ENCODE measurements around the gene ALKBH5. TPM values are rescaled to one million over a fixed set of nuclear protein-coding genes. Genes with fewer than 3 reads are reported as not detected.
"Not testable (repeated sequence)": the region's sequence is repeated elsewhere in the genome, so short reads cannot be mapped to it uniquely, and the experiment has no call there.

ALKBH5 gene
- total RNA-seq, 1 experiment from 2014 or later: 91.6 TPM

DNA sequence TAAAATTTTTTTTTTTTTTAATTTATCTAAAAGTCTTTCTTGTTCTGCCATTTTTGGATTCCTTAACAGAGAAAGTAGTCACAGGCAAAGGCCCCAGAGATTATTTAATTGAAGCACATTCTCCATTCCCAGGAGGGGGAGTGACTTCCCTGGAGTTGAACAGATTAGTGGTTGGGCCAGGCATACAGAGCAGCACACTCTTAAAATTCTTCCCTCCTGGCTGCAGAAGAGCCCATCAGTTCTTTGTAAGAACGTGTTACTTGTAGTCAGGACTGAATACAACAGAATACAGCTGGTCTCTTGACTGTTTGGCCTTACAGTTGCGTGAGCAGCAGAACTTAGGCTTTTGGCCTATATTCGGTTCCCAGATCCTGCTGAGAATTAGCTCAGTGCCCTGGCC, 1.8 kb downstream of the ALKBH5 start:
- no peak for DNase-seq (ENCODE audit: low read depth)

DNA sequence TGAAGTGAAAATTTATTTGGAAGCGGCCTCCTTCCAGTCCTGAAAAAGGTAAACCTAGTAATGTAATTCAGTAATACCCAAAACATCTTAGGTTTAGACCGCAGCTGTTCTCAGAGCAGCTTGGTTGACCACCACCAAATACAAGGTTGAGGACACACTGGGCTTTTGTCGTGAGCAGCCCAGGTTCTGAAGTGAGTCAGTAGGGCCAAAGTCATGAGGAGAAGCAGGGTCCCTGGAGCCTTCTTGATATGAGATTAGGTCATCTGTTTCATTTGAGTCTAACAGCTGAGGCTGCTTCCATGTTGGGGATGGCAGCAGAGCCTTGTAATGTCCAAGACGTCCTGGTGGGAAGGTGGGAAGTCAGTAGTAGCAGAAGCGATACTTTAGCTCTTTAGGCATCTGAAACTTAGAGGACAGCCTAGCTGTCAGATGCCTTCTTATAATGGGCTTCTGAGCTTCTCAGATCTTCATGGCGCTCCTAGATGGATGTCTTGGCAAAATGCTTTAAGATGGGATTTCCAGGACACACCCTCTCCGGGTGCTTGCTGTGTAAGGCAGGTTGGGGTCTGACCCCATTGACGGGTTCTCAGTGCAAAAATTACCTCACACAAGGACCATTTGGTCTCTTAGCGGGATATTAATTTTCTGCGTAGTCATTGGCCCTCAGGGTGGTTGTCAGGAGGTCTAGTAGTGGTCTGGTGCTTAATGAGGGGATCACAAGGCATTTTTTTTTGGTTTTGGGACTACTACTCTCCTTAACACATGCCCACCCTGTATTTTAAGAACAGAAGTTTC, 2.4 kb downstream of the ALKBH5 start:
- no peak for DNase-seq (ENCODE audit: low read depth)

DNA sequence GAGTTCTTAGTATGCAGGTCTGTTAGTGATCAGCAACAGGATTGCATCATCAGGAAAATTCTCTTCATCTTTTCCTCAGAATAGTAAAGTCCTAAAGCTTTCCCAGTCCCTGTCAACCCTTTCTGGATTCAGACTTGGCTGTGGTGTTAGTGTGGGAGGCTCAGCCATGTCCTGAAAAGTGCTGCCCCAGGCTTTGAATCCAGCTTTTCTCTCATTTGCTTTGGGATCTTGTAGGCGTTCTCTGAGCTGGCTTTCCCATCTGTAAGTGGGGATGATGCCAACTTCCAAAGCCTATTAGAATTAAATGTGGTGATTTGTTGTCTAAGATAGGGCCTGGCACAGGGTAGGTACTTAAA, 3.0 kb downstream of the ALKBH5 start:
- DNase-seq (ENCODE audit: low read depth): no peak

DNA sequence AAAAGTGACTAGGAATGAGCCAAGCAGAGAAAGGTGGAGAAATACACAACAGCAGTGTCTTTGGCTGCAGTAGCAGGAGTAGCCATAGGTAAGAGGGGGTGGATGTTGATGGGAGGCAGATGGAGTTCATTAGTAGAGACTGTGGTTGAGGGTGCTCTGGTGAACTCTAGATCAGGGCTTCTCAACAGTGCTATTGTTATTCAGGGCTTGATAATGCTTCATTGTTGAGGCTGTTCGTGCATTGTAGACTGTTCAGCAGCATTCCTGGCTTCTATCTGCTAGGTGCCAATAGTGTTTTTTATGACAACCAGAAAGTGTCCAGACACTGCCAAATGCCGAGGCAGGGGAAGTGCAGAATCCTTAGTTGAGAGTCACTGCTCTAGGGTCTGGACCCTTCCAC, 3.6 kb downstream of the ALKBH5 start:
- peak; percentile 18 for DNase-seq (ENCODE audit: low read depth)

DNA sequence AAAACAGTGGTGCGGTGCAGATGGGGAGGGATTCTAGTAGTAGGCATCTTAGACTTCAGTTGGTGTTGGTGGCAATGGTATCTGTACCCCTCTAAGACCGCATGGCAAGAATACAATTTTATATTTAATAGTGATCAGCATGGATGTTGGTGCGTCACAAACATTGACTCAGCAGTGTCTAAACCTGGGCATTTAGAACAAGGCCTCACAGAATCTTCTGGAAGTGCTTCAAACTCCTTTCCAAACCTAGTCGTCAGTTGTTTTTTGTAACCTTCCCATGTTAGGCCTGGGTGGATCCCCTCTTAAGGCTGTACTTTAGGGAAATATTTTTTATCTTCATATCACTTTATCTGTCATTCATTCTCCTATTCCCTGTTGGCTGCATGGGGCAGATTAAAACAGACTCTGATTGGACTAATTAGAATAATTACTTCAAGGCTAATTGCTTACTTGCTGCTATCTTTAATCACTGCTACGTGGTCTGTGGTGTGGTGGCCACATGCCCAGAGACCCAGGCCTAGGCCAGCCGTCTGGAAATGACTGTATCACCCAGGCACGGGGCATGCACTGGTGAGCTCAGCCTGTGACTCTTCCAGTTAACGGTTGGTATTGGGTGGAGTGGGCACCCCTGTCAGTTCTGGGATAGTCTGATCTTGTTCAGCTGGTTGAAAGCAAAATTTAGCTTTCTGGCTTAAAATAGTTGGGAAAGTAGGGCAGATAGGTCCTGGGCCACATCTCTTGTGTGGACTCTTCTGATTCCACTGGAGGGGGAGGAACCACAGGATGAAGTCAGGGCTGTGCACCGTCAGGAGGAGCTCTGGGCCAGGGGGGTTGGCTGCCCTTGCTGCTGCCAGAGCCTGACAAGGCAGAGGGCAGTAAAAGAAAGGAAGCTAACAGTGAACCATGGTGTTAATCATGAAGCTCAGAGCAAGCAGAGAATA, 4.5 kb downstream of the ALKBH5 start:
- peak; percentile 59 for DNase-seq (ENCODE audit: low read depth)

DNA sequence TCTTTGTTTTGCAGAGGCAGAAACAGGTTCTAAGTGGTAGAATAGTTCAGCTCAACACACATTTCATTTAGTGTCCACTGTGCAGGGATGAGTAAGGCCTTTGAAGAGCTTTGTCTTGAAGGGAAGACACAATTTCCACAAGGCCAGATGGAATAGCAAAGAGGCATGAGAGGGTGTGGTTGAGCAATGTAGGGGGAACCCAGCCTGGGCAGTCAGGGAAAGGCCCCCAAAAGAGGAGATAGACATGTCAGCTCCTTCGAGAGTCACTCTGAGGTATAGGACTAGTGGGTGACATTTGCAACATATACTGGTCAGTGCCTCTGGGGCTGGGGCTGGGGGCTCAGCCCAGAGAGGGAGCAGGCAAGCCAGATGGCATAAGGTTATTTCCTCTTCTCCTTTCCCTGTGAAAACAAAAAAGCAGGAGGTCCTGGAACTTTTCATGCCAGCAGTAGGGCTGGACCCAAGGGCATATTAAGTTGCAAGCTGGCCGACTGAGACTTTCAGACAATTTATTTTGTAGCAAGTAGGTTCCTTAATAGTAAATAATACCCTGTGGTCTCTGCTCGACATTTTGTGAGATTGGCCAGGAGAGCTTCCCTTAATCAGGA, 7.1 kb downstream of the ALKBH5 start:
- DNase-seq (ENCODE audit: low read depth): no peak

DNA sequence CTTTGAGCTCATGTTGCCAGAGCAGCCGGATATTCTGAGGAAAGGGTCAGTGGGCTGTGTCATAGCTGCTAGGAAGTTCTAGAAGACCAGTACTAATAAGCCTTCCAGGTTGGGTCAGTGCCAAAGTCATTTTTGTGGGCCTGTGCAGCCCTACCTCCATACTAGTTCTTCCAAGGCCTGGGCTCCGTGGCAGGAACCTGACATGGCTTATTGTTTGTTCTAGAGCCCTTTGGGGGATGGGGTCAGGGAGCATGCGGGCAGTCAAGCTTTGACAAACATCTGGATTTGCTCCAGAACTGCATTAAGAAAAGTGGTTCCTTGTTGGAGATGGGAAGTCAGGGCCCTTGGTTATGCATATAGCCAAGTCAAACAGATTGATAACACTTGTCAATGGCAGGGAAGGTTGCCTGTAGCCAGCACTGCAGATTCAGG, 7.6 kb downstream of the ALKBH5 start:
- no peak for DNase-seq (ENCODE audit: low read depth)

DNA sequence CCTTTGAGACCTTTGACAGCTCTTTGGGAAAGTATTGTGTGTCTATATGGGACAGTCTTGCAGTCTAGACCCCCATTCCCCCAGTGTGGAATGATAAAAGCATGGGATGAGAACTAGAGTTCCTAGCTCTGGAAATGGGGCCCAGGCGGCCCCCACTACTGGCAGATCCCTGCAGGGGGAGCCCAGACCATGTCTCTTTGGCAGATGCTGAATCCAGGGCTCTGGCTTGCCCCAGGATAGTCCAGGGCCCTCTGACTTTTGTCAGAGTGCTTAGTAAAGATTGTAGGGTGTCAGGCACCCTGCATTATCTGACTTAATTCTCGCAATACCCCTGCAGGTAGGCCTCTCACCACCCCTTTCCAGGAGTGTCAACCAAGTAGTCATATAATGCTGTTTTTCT, 8.3 kb downstream of the ALKBH5 start:
- DNase-seq (ENCODE audit: low read depth): no peak

DNA sequence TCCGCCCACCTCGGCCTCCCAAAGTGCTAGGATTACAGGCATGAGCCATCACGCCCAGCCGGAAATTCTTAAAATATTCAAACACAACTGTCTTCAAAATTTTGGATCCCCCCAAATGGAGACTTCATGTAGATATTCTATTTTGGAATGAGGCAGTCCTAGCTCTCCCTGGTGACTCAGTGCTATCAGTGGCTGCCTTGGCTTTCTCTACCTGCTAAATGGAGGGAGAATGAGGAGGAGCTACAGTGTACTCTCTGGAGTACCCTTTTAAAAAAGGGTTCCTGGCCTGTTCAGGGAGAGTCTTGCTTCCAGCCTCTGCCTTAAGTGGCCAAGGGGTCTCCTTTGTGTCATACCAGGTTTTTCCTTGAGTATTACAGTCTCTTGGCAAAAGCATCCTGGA, 10.8 kb downstream of the ALKBH5 start:
- no peak for DNase-seq (ENCODE audit: low read depth)

DNA sequence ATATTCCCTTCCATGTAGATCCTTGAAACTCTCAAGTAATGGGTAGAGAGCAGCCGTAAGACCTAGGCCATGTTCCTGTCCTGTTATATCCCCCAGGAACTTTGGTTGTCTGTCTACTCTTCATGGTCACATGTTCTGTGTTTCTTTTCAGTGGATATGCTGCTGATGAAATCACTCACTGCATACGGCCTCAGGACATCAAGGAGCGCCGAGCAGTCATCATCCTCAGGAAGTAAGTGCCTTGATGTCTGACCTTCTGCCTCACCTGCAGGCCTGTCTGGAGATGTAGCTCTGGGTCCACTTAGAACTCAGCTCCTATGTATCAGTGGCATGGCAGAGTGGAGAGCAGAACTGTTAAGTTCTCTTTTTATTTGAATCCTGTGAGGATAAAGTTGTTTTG, 11.2 kb downstream of the ALKBH5 start:
- no peak for DNase-seq (ENCODE audit: low read depth)

DNA sequence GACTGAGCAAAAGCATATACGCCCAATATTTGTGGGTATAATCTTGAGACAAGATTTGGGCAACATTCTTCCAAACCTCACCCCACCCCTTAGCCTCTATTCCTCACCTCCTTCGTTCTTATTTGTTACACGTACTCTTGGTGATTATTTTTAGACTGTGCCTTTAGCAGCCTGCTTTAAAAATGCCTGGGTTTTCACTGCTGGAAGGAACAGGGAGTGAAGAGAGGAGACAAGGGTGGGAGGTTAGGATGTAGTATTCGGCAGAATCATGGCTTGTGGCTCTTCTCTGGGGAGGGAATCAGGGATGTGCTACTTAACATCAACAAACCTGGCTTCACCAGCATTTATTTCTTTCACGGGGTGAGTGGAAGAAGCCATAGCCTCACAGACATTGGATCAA, 11.6 kb downstream of the ALKBH5 start:
- DNase-seq (ENCODE audit: low read depth): no peak

DNA sequence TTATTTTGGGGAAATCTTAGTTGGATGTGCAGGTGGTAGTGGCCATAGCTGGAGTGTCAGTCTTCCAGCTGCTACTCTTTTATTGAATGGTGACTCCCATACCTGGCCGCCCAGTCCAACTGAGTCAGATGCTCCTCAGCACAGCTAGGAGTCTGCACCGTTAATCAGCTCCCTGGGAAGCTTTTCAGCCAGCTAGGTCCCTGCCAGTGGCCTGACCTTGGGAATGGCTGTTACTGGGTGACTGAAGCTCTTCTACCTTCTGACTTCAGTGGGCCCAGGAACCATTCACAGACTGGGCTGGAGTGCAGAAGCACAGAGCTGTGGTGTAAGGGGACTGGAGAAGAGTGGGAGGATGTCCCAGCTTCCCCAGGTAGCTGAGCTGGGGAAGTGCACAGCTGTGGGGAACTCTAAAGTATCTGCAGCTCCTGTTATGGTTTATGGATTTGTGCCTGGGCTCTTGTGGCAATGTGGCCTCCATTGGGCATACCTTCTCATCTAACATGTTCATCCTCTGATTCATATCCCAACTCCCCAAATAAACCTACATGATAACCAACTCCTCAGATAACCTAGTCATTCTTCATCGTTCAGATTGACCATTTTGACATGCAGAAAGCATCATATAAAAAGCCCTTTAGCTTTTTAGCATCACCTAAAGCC, 14.0 kb downstream of the ALKBH5 start:
- DNase-seq (ENCODE audit: low read depth): no peak

DNA sequence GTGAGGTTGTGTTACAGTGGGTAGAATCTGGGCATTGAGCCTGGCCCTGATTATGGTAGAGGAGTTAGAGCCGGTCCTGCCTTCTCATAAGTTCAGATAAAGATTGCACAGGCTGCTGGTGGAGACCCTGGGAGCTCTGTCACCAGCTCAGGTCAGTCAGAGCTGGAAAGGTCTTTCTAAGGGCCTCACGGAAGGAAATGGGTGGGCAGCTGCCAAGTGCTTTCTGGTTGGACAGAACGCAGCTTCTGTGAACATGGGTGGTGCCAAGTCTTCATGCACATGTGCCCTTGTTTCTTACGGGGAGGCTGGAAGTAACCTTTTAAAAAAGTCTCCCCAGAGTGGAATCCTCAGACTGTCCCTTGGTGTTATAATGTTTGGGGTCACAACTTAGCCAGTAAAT, 14.9 kb downstream of the ALKBH5 start:
- no peak for DNase-seq (ENCODE audit: low read depth)

DNA sequence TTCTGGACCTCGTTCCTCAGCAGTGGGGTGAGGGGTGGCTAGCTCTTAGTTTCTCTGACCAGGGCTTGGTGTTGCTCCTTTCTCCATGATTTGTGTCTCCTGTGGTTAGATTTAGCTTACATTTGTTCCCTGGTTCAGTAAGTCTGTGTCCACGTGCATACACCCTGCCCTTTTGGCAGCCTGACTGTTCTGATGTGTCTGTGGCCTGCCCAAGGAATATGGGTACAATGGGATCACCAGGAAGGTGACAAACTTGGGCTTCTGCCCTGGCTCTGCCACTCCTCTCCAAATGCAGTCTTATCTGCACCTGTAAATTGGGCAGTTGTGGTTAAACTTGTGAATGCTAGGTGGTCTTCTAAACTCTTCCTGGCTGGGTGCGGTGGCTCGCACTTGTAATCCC, 17.5 kb downstream of the ALKBH5 start:
- no peak for DNase-seq (ENCODE audit: low read depth)

DNA sequence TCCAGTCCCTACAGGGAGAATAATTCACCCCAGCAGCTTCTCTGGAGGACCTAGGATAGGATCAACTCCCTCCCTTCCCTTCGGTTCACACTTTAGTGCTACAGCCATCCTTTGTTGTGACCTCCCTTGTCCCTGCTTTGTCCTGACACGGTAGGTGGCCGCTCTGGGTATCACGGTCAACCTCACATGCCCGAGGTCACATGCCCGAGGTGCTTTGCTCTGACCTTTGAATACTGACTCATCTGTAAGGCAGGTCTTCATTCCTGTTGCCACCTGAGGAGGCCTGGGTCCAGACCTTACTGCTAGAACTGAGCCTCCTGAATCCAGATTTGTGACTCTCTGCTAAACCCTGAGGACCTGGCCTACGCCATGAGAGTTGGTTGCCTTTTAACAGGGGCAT, 19.7 kb downstream of the ALKBH5 start:
- DNase-seq (ENCODE audit: low read depth): no peak

DNA sequence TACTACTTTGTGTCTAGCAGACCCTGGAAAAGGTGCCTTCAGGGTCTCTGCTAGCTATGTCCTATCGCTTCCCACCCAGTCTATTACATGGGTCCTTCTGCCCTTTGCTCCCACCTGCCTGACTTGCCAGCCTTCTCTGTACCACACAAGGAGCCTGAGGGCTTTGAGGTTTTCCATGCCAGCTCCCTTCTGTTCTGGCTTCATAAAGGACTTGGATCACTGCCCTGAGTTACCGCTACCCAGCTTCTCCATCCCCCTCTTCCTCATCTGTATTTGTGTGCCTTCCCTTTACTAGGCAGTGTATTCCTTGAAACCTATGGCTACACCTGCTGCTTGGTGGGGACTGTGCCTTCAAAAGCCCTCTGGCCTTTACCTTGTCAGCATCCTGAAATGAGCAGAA, 22.2 kb downstream of the ALKBH5 start:
- DNase-seq (ENCODE audit: low read depth): no peak

DNA sequence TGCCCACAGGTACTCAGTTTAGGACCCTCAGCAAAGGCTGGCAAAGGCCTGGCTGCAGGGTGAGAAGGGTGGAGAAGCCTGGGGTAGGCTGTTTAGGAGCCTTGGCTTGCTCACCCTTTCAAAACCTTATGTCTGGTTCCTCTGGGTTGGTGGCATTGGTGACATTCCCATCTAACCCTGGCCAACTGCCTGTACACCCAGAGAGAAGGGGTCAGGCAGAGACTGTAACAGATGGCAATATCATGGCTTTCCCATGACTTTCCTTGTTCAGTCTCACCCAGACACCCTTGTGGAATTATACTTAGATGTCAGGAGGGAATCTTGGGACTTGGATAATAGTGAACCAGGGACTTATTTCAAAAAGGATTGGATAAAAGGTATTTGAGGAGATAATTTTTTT, 23.3 kb downstream of the ALKBH5 start:
- no peak for DNase-seq (ENCODE audit: low read depth)

DNA sequence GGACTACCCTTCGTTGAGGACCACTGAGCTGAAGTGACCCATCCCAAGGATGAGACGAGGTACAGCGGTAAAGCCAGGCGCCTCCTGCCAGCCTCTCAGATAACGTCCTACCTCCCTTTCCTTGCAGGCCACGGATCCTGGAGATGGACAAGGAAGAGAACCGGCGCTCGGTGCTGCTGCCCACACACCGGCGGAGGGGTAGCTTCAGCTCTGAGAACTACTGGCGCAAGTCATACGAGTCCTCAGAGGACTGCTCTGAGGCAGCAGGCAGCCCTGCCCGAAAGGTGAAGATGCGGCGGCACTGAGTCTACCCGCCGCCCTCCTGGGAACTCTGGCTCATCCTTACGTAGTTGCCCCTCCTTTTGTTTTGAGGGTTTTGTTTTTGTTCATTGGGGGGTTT, 24.5 kb downstream of the ALKBH5 start:
- no peak for DNase-seq (ENCODE audit: low read depth)

DNA sequence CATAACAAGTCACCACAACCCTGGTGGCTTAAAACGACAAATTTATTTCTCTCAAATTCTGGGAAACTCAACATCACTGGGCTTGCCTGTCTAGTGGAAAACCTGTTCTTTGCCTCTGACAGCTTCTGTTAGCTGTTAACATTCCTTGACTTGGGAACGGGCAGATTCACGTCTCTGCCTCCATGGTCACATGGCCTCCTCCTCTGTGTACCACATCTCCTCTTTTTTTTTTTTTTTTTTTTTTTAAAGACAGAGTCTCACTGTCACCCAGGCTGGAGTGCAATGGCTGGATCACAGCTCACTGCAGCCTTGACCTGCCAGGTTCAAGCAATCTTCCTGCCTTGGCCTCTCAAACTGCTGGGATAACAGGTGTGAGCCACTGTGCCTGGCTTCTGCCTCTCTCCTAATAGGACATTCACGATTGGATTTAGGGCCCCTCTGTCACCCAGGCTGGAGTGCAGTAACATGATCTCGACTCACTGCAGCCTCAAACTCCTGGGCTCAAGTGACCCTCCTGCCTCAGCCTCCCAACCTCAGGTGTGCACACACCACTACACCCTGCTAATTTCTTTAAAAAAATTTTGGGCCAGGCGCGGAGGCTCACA, 30.1 kb downstream of the ALKBH5 start:
- no peak for DNase-seq (ENCODE audit: low read depth)

DNA sequence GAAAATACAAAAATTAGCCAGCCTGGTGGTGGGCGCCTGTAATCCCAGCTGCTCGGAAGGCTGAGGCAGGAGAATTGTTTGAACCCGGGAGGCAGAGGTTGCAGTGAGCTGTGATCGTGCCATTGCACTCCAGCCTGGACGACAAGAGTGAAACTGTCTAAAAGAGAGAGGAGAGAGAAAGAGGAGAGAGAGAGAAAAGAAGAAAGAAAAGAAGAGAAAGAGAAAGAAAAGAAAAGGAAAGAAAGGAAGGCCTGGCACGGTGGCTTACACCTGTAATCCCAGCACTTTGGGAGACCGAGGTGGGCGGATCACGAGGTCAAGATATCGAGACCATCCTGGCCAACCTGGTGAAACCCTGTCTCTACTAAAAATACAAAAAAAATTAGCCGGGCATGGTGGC, 33.3 kb downstream of the ALKBH5 start:
- DNase-seq (ENCODE audit: low read depth): not testable (repeated sequence)

DNA sequence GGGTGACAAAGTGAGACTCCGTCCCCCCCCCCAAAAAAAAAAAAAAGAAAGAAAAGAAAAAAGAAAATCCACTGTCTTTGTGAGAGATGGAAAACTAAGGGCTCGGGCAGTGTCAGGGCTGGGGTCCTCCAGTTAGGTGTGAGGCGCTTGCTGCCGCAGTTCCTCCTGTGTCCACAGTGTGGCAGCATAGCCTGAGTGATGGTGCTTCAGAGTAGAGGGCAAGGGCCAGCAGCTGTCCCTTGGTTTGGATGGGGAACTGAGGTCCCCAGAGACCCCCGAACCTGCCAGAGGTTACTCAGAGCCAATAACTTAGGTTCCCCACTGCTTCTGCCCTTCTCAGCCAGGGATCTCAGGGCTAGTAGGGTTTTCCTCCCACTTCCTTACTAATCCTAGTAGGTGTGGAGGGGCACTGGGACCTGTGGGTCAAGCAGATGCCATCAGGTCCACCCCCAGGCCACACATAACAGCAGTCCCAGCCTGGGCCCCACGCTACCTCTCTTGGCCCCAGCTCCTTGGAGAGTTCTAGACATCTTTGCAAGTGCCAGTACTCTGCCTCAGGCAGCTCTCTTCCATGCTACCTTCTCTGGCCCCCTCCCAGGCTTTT, 33.9 kb downstream of the ALKBH5 start:
- peak; percentile 58 for DNase-seq (ENCODE audit: low read depth)
